HG03159 (cell line): ENCODE results near the gene CACNA1F.
"Not testable (repeated sequence)": the region's sequence is repeated elsewhere in the genome, so short reads cannot be mapped to it uniquely, and the experiment has no call there.

Experiments used
- ATAC-seq: cut with Tn5 transposase; IDR thresholded peaks from one replicate; pipeline ENCODE4 v1.9.1; 2021; ENCODE audit warnings: mild to moderate bottlenecking, moderate library complexity; ENCODE audit not compliant: unreplicated experiment

CACNA1F gene

DNA sequence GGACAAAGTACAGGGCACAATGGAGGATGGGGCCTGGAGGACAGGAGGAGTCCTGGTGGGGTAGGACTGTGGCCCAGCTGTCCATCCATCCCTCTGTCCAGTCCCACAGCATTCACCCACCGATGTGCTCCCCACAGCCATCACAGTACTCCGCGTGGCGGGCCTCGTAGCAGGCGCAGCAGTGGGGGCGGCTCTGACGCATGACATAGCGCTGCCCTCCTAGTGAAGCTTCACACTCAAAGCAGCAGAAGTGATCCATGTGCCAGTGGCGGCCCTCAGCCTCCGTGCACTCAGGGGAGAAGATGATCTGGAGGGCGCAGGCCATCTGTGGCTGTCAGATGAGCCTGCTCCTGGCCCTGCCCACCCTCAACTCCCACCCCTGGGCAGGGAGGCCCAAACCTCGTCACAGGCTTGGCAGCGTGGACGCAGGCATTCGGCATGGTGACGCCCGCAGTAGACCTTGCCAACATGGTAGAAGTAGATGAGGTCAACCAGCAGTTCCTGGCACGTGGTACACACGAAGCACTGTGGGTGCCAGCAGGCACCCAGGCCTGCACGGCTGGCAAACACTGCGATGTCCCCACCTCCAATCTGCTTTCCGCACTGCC is 55.2 kb downstream of the CACNA1F start:
- ATAC-seq: no peak

GRCh38 chrX:49177338-49177833 is 55.8 kb downstream of the CACNA1F start:
- ATAC-seq: no peak

DNA sequence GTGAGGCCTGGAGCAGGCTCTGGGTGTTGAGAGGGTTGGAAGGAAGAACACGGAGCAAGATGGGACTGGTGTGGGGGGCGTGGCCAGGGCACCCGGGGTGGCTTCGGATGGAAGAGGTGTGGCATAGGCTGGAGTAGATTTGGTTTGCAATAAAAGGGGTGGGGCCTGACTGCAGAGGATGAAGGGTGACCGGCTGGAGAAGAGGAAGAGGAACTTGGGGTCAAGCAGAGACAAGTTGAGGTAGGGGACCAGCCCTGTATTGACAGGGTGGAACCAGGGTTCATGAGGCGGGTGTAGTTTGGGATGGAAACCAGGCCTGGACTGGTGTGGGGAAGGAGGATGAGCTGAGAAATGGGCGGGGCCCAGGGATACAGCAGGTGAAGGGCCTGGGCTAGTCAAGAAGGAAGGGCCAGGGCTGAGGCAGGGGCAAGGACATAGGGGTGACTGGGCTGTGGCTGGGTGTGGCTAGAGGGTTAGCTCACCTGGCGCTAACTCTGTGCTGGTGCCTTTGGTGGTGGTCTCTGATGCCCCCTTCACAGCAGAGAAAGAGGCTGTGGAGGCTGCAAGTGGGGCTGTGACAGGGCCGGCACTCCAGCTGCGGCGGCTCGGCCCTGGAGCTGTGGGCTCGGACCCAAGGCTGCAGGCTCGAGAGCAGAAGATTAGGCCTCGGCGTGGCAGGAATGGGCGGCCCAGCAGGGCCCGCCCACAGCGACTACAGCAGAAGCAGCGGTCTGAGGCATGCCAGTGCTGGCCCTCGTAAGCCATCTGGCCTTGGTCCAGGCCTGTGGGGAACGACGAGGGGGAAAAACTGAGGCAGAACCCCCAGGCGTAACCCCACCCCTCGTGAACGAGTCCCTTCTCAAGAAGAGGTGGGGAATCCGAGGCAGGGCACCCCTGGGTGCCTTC is 56.5 kb downstream of the CACNA1F start:
- ATAC-seq: no peak

GRCh38 chrX:49175435-49176274 is 57.5 kb downstream of the CACNA1F start:
- no peak for ATAC-seq

DNA sequence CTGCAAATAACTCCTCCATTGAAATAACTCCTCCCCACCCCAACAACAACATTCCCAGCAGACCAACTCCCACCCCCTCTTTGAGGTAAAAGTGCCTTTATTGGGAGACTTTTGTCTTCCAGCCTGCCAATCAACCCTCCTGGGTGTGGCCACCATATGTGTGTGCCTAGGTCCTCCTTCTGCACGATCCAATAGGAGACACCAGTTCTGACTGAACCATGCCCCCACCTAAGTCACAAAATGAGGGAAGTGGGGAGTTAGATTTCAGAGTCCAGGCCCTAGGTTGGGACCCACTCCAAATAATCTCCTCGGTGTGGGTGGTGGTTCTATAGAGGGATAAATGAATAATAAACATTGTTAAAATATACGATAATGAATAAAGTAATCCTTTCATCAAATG is 58.4 kb downstream of the CACNA1F start:
- no peak for ATAC-seq

- ATAC-seq: not testable (repeated sequence)
These were observed 59.6 kb downstream of the CACNA1F start for GRCh38 chrX:49173544-49173943.

DNA sequence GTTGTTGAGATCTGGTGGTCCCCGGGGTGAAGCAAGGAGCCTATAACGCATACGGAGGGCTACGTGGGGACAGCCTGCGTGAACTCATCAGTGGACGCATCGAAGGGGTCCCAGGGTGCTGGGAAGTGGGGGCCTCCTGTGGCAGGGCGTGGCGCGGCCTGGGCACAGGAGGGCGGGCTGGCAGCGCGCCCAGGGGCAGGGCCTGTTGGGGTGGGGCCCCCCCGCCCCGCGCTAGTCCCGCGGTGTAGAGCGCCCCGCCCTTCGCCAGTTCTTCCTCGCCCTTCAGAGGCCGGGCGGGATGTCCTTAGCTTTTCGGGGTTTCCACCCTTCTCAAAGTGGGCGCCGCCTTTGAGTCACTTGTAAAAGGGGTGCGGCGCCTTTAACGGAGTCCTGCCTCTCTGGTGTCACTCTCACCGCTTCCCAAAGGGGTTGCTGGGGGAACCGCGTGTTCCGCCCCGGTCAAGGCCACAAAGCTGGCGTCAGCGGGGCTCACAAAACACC is 60.8 kb downstream of the CACNA1F start:
- ATAC-seq: peak; percentile 68

GRCh38 chrX:49171752-49172279 is 61.3 kb downstream of the CACNA1F start, which contains the start of gene PLP2:
Gene PLP2 (plus strand): TSS chrX:49171898. CDS start chrX:49172001, 103 bp downstream.
- no peak for ATAC-seq

DNA sequence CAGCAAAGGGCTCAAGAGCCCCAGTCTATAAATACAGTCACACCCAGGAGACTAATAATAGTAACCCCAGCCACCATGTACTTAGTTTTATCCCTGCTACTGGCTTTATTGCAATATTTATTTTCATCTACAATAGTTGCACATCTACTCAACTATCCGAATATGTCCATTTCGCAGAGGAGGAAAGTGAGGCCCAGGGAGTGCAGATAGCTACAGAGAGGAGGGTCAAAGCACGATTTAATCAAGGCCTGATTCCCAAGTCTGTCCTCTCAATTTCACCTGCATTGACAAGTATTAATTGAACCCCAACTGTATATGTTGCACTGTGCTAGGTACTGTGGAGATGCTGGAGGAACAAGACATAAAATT is 65.4 kb downstream of the CACNA1F start:
- ATAC-seq: no peak

DNA sequence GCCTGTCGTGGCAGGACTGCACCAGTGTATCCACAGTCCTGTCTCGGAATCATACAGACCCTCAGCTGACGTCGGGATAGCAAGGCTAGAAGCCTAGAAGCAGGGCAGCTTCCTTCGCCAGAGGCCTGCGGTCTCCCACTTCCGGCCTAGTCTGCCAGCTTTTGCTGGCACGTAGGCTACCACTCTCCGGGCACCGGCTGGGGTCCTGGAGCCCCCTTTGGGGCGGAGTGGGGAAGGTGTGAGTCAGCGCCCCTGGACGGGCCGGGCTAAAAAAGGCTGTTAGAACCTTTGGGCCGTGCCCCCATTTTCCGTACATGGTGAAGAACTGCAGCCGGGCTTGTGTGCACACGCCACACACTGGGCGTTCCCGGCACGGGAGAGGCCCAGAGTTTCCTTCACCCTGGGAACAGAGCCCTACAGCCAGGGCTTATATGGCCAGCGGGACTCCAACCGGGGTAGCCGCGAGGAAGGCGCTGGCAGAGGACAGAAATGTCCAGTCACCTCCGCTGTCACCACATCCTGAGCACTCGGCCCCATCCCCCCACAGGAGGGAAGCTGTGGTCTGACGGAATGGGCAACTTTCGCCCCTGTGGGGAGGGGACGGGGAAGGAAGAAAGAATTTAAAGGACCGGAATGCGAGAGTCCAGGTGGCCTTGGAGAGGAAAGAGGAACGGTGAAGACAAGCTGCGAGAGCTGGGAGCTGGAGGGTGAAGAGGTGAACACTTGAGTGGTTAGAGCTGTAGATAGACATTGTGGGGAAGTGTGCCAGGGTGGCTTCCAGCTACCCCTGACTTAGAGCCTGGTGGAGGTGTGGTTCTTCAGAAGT is 66.0 kb downstream of the CACNA1F start:
- peak; percentile 11 for ATAC-seq

GRCh38 chrX:49165901-49166881 is 66.9 kb downstream of the CACNA1F start:
- ATAC-seq: peak; percentile 40

GRCh38 chrX:49164589-49165360 is 68.4 kb downstream of the CACNA1F start:
- no peak for ATAC-seq

DNA sequence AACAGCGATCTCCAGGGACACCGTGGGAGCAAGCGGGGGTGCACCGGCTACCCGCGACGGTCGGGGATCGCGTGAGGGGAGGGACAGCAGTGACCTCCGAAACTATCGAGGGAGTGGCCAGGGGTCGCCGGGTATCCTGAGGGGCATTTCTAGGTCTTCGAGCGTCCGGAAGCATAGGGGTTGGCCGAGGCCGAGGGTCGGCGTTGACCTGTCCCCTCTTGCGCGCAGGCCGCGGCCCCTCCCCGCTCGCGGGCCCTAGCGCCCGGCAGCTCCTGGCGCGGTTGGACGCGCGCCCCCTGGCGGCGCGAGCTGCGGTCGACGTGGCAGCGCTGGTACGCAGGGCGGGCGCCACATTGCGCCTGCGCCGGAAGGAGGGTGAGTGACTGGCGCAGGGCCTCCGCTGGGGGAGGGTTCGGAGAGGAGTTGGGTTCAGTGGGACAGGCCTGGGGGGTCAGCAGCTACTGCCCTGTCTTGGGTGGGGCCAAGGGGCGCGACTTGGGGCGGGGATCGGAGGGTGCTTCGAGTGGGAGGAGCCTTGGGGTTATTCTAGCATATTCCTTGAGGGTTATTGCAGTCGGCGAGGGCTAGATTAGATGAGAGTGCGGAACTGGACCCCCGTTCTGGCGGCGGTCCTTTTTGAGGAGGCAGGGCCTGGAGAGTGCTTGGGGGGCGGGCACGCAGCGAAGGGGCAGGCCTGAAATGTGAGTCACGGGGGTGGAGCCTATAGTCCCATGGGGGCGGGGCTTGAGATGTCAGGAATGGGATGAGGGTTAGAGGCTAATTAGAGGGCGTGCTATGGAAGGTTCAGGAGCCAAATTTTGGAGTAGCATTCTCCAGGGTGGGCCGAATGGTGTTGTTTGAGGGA is 69.4 kb downstream of the CACNA1F start:
- ATAC-seq: peak; percentile 43

GRCh38 chrX:49162620-49163019 is 70.5 kb downstream of the CACNA1F start, which contains the start of gene MAGIX:
Gene MAGIX (plus strand): TSS chrX:49162758. CDS start chrX:49162890, 132 bp downstream.
- no peak for ATAC-seq

GRCh38 chrX:49161632-49162031 is 71.5 kb downstream of the CACNA1F start:
- ATAC-seq: no peak

DNA sequence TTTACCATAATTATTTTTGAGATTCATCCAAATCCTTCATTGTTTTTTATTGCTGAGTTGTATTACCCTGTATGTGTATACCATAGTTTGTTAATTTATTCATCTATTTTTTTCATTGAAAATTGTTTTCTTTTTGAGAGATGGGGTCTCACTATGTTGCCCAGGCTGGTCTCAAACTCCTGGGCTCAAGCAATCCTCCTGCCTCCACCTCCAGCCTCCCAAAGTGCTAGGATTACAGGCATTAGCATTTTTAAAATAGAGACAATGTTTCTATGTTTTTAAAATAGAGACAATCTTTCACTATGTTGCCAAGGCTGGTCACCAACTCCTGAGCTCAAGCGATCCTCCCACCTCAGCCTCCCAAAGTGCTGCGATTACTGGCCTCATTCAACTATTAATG is 72.2 kb downstream of the CACNA1F start:
- ATAC-seq: no peak

- no peak for ATAC-seq
These were observed 75.9 kb downstream of the CACNA1F start for GRCh38 chrX:49157194-49157593.
